K562 (cell line): Measurements from ENCODE around the gene LGALS3BP. TPM values are rescaled to one million over a fixed set of nuclear protein-coding genes. Genes with fewer than 3 reads are reported as not detected.

Source experiments
- DNMT1 ChIP-seq: fragments of 450-650 bp; IDR thresholded peaks from 2 replicates; pipeline ENCODE4 v1.6.1; 2016; ENCODE audit warnings: antibody characterized with exemption, mild to moderate bottlenecking
- DPF2 ChIP-seq: fragments of 450-650 bp; IDR thresholded peaks from 2 replicates; pipeline ENCODE4 v1.6.1; 2016
- EP300 ChIP-seq: IDR thresholded peaks from 2 replicates; pipeline ENCODE4 v1.6.1; 2012; ENCODE audit warnings: low read length, improper control_type of control experiment
- HMG20A ChIP-seq: fragments of 450-650 bp; formaldehyde crosslinking; conservative IDR thresholded peaks from 2 replicates; pipeline ENCODE4 v1.4.0; 2020; ENCODE audit warnings: mild to moderate bottlenecking, mixed read lengths
- MAZ ChIP-seq, 2 experiments: fragments of 450-650 bp in 1 of 2; sonication (generic) in 1 of 2; formaldehyde crosslinking; IDR thresholded peaks in 1 of 2; conservative IDR thresholded peaks in 1 of 2; 2 replicates each; pipeline versions ENCODE4 v1.4.0 to v1.5.0; 2020; ENCODE audit warnings: mild to moderate bottlenecking in 1 of 2, missing genetic modification reagents in 1 of 2
- OTX1 ChIP-seq: fragments of 450-650 bp; formaldehyde crosslinking; IDR thresholded peaks from 2 replicates; pipeline ENCODE4 v1.4.0; 2022; ENCODE audit warnings: mild to moderate bottlenecking
- PHF21A ChIP-seq: fragments of 450-650 bp; IDR thresholded peaks from 2 replicates; pipeline ENCODE4 v1.6.1; 2017; ENCODE audit warnings: low read depth, borderline replicate concordance
- POLR2G ChIP-seq: fragments of 200-400 bp; formaldehyde crosslinking; IDR thresholded peaks from 2 replicates; pipeline ENCODE4 v1.6.1; 2017; ENCODE audit warnings: low read depth, mild to moderate bottlenecking, antibody characterized with exemption, low read length, moderate library complexity
- POLR3A ChIP-seq: IDR thresholded peaks from 2 replicates; pipeline ENCODE4 v1.6.1; 2011; ENCODE audit warnings: borderline replicate concordance, mild to moderate bottlenecking, moderate library complexity; ENCODE audit not compliant: insufficient read length, insufficient read depth; ENCODE audit errors: extremely low read depth
- PRMT5 ChIP-seq: sonication (generic); formaldehyde crosslinking; IDR thresholded peaks from 2 replicates; pipeline ENCODE4 v1.5.0; 2020; ENCODE audit warnings: missing genetic modification reagents
- REST ChIP-seq, 2 experiments: fragments of 450-650 bp; formaldehyde crosslinking in 1 of 2; IDR thresholded peaks; 2 replicates each; pipeline versions ENCODE4 v1.4.0 to v1.6.1; 2014 to 2020; ENCODE audit warnings: mild to moderate bottlenecking in 2 of 2, borderline replicate concordance in 1 of 2, low read depth in 1 of 2
- ZBTB17 ChIP-seq: fragments of 450-650 bp; formaldehyde crosslinking; IDR thresholded peaks from 2 replicates; pipeline ENCODE4 v1.4.0; 2020; ENCODE audit warnings: mild to moderate bottlenecking
- ZFX ChIP-seq: sonication (generic); formaldehyde crosslinking; IDR thresholded peaks from 2 replicates; pipeline ENCODE4 v1.8.0; 2022; ENCODE audit warnings: mild to moderate bottlenecking, missing genetic modification reagents, moderate library complexity
- ZNF133 ChIP-seq: fragments of 250-450 bp; sonication (Bioruptor Pico); IDR thresholded peaks from 2 replicates; pipeline ENCODE4 v1.4.0; 2020; ENCODE audit warnings: mild to moderate bottlenecking
- ZNF282 ChIP-seq: sonication (generic); formaldehyde crosslinking; IDR thresholded peaks from 2 replicates; pipeline ENCODE4 v1.8.1; 2023; ENCODE audit warnings: missing genetic modification reagents
- polyA plus RNA-seq, 8 experiments: library from polyadenylated mRNA; depleted of rRNA in 4 of 8; stranded (reverse) in 5 of 8; unstranded in 3 of 8; fragments of >200 nt; fragmentation: Nextera tagmentation in 2 of 8; fragmentation: Illumina TruSeq in 1 of 8; extraction: Ambion mirVana in 2 of 8; extraction: Trizol in 1 of 8; gene quantifications; 2 replicates each; pipeline versions ENCODE4 v1.2.1 to v1.2.3, GENCODE V29; 2011 to 2014; ENCODE audit warnings: inconsistent platforms in 1 of 8, missing spikeins in 1 of 8
- total RNA-seq, 7 experiments: library from RNA; depleted of rRNA in 6 of 7; stranded (reverse); fragments of >200 nt in 6 of 7; fragmentation: Illumina TruSeq in 2 of 7; extraction: Trizol in 2 of 7; gene quantifications; 2 replicates each; pipeline versions ENCODE4 v1.2.1 to v1.2.3, GENCODE V29; 2011 to 2021; ENCODE audit warnings: low replicate concordance in 1 of 7

Gene LGALS3BP
- total and polyA plus RNA-seq, 9 of the 15 experiments (the other 6 are each of a cell fraction or from before 2014, with no cell fraction given) = 0.39 to 5.3 (median 3.2) TPM

GRCh38 chr17:78986649-78987328 is 7.1 kb upstream of the LGALS3BP start (continued):
- TF ChIP-seq DPF2 (peak; percentile 59), EP300 (peak; percentile 47), PRMT5 (no peak), ZFX (CRISPR knock-in tag) (no peak), HMG20A (CRISPR knock-in tag) (0 out of 2 replicates have a peak, but pooled peaks have one; percentile 3), ZNF133 (CRISPR knock-in tag) (no peak), POLR3A (no peak), MAZ (CRISPR knock-in tag; conservative IDR thresholded peaks at IDR 0.05 in 1 of 2, IDR thresholded peaks at IDR 0.05 in 1 of 2) (peak in 1 of 2 experiments; percentile 59; a peak in 1 of 4 replicates), OTX1 (0 out of 2 replicates have a peak, but pooled peaks have one; percentile 7), REST (IDR thresholded peaks at IDR 0.05; ENCODE audit: borderline replicate concordance) (no peak), REST (CRISPR knock-in tag; IDR thresholded peaks at IDR 0.05; ENCODE audit: low read depth) (peak; percentile 41; the same call in 1 of the 2 replicates), PHF21A (no peak), ZBTB17 (CRISPR knock-in tag) (0 out of 2 replicates have a peak, but pooled peaks have one; percentile 24), POLR2G (no peak), DNMT1 (no peak), ZNF282 (no peak)
